GM21717 (cell line): ENCODE measurements around the gene TTC4.
"Not testable (repeated sequence)": the region's sequence is repeated elsewhere in the genome, so short reads cannot be mapped to it uniquely, and the experiment has no call there.

ENCODE experiments used
- ATAC-seq: cut with Tn5 transposase; IDR thresholded peaks from one replicate; pipeline ENCODE4 v1.9.1; 2021; ENCODE audit warnings: mild to moderate bottlenecking, moderate library complexity; ENCODE audit not compliant: unreplicated experiment

The TTC4 gene

DNA sequence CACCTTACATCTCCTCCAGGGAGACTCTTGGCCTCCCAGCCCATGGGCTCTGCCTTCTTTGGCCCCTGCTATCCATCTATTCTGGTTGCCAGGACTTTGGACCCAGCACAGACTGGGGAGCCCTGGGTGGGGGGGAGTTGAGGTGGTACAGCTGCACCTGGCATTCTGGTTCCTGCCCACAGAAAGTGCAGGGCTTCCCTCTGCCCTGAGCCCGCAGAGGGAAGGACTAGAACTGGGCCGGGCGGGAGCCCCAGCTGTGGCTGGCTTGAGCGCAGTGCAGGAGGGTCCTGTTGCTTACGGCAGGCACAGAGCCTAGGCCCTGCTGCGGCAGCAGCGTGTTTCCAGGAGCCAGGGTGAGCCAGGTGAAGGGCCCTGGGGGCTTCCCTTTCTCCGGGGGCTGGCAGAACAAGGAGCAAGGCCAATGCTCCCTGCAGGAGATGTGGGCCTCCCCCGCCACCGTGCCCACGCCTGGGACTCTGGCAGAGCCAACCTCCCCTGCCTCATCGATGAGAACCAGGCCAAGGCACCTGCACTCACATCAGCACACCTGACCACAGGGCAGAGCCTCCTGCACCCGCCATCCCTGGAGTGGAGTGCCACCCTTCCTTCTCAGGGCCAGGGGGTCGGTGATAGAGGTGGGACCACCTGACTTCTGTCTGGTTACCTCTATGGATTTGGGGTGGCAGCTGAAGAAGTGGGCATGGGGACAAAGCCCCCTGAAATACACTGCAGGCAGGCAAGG lies 32.6 kb downstream of the TTC4 start:
- ATAC-seq = no peak

GRCh38 chr1:54750596-54750995 lies 34.9 kb downstream of the TTC4 start:
- ATAC-seq = no peak

DNA sequence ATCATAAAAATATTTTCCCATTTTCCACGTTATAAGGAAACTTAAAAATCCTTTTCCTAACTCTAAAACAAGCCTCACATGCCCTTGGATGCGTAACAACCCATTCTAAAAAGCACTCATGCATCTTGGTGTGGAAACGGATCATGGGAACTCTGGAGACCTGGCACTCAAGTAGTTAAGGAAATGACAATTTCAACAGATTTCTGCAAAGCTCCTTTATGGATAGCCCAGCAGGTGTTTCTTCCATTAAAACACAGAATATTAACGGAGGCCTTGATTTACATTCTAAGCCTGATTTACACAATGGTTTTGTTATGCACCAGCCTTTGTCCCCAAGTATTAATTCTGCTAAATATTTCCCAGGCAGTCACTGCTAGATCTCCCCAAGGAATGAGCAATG lies 35.8 kb downstream of the TTC4 start:
- ATAC-seq = no peak

- ATAC-seq = no peak
Observed at GRCh38 chr1:54754045-54754444, 38.4 kb downstream of the TTC4 start.

DNA sequence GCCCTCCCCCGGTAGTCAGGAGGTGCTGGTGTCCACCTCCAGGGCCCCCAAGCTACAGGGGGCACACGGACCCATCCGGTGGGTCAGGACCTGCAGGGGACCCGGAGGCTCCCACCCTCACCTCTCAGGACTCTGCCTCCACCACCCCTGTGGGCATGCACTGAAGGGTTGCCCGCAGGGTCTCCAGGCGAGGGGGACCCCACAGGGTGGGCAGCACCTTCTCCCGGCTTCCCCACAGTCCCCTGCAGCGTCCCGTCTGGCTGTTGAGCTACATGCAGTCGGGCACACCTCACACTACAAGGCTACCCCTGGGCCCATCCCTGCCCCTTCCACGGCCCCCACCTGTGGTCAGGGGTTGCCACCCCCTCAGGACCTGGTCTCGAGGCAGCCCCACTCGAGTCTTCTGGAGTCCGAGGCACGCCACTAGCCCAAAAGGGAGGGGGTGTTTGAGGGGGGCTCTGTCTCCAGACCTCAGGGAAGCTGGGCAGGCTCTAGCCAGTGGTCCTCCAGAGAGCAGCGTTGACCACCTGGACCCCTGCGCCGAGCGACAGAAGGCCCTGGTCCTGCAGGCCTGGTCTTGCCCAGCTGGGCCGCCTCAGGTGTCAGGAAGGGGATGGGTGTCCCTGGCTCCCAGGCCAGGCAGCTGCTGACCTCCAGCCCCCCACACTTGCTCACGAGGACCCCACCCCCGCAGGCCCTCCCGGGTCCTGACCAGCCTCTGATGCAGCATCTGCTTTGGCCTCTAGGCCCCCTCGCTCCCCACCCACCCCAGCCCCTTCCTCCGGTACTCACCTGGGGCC lies 39.0 kb downstream of the TTC4 start:
- no peak for ATAC-seq

DNA sequence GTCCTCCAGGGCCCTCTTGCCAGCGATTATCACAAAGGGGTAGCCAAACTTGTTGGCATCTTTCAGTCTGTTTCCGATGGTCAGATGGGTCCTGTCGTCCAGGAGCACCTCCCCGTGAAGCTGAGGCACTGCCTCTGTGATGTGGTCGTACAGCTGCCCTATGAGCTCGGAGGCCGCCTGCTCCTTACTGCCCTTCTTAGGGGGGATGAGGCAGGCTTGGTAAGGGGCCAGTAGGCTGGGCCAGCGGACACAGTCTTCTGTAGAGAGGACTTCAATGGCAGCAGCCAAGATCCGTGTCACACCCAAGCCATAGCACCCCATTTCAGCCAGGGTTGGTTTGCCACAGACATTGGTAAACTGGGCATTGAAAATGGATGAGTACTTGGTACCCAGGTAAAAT lies 42.2 kb downstream of the TTC4 start:
- ATAC-seq = no peak

DNA sequence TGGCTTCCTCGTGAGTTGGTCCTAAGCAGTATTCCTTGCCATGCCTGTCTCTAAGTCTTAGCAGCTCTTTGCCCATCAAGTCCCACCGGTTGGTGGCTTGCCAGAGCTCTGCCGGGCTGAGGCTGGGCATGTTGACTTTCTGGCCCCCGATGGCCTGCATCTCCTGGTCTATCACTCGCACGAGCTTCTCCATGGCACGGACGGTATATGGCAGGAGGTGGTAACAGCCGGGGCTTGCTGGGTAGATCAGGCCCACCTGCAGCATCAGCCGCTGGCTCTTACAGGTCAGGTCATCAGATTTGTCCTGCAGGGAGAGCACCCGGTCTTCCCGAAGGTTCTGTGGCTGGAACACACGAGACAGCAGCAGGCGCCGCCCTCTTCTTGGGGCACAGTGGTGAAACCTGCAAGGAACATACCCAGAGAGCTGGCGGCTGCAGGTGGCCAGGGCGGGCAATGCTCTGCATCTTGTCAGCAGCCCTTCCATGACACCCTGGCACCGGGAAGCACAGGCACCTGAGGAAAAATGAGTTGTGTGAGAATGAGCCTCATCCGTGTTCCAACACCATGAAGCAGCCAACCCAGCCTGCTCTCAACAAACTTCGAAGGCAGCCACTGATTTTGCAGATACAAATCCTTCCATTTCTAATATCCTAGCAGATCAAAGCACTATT lies 43.2 kb downstream of the TTC4 start:
- ATAC-seq = no peak

GRCh38 chr1:54763816-54764132 lies 48.1 kb downstream of the TTC4 start:
- no peak for ATAC-seq

DNA sequence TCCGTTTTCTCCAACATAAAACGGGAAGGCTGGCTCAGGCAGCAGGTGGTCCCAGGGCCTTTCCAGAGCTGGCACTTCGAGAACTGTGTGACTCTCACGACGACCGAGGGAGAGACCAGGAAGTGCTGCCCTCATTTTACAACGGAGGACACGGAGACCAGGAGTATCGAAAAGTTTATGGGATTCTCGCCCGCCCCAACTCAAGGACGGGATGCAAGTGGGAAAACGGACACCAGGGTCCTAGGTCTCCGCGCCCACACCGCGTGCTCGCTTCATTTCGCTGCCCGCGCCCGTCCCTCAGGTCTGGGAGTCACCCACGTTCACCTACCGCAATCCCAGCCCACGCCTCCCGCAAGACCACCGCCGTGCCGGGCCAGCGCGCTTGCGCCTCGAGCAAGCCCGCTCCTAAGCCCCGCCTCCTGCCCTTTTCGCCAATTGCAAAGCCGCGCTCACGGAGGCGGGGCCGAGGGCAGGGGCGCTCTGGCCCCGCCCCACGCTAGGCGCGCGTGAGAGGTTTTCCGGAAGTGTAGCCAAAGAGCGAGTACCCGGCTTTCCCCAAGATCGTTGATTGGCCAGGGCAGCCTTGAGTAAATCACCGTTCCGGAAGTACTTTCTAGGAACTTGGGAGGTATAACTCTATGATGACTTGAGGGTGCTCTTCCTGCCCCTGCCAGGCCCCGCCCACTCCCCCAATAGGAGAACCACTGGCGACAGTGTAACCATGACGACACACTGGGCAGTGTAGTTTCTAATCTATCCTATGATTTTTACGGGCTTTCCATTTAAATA lies 48.7 kb downstream of the TTC4 start, which contains the start of gene PARS2:
TSS of gene PARS2 (minus strand) at position 391 of the 789 bp plus-strand sequence. CDS start 5,362 bp downstream, outside the sequence.
- peak; percentile 94 for ATAC-seq

DNA sequence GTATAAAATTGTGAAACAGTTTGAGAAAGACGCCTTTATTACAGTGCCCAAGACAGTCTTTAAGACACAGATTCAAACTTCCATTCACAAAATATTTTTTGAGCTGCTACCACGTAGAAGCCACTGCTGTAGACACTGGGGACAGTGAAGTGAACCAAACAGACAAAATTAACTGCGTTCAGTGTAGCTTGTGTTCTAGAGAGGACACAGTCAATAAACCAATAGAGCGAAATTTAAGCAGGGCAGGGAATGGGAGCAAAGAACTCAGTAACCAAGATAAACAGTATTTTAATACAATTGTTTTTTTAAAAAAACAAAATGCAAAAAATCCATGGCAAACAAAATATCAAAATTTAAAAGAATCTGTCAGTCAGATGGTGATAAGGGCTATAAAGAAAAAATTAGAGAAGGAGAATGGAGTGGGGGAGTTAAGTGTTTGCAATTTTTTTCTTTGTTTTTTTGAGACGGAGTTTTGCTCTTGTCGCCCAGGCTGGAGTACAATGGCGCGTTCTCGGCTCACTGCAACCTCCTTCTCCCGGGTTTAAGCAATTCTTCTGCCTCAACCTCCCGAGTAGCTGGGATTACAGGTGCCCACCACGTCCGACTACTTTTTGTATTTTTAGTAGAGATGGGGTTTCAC lies 49.4 kb downstream of the TTC4 start:
- ATAC-seq = peak; percentile 5

- no peak for ATAC-seq
Observed at GRCh38 chr1:54766726-54767125, 51.1 kb downstream of the TTC4 start.

- ATAC-seq = no peak
Observed at GRCh38 chr1:54767526-54767925, 51.9 kb downstream of the TTC4 start.

GRCh38 chr1:54768093-54768492 lies 52.4 kb downstream of the TTC4 start:
- no peak for ATAC-seq

GRCh38 chr1:54772951-54773350 lies 57.3 kb downstream of the TTC4 start:
- no peak for ATAC-seq

GRCh38 chr1:54774820-54775498 lies 59.3 kb downstream of the TTC4 start:
- ATAC-seq = no peak

DNA sequence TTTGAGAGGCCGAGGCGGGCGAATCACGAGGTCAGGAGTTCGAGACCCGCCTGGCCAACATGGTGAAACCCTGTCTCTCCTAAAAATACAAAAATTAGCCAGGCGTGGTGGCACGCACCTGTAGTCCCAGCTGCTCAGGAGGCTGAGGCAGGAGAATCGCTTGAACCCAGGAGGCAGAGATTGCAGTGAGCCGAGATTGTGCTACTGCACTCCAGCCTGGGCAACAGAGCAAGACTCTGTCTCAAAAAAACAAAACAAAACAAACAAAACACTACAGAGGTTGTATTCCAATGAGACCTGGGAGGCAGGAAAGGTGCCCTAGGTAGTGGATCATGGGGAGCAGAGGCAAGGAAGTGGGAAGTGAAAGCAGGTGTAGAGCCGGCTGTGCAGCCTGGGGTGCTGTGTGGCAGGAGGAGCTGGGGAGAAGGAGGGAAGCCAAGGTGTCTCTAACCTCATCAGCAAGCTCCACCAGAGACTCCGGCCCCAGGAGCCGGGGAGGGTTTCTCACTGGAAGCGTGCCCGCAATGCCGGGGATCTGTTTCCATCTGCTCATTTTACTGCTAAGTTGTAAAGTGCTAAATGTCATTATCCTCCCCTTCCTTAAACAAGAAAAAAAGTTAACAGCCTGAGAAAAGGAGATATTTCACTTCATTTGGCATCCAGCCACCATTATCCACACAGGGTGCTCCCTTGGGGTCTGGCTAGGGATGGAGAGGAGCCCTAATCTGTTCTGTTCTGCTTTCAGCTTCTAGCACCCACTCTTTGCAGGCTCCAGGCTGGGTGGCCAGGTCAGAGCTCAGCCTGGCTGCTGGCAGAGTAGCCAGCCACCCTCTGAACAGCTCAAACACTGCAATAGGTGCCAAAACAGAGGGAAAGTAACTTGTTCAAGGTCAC lies 60.4 kb downstream of the TTC4 start:
- not testable (repeated sequence) for ATAC-seq

DNA sequence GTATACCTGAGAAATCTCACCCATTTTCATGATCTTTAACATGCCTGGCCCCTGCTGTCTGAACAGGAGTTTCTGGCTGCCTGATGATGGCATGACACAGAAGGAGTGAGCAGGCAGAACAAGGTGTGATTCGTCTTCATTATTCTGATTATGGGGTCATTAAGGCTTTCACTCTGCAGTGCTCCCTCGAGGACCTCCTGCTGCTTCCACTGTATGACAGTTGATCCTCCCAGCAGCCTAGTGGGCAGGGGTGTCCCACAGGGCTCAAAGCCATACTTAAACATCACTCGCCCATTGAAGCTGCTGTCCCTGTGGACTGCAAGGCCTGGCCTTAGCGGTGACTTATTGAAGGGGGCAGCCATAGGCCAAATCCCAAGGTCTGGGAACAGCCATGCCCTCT lies 61.4 kb downstream of the TTC4 start:
- no peak for ATAC-seq

DNA sequence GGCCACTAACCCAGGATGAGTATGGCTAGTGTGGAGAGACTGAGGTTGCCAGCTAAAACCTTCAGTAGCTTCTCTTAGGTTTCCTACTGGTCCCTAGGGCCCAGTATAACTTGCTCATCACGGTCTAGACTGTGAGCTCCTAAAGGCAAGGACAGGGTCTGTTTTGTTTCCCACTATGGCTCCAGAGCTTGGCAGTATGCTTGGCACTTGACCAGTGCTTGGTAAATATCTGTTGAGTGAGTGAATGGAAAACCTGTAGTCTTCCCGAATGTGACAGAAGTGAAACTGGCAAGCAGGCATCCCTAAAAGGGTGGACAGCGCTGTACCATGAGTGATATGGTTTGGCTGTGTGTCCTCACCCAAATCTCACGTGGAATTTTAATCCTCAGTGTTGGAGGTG lies 61.8 kb downstream of the TTC4 start:
- no peak for ATAC-seq
